ENCODE data around the gene DIPK1A.

DIPK1A gene

GRCh38 chr1:92876351-92876750, 84.9 kb downstream of the DIPK1A start:
- no peak for DNase-seq (ENCODE audit: low read depth)

DNA sequence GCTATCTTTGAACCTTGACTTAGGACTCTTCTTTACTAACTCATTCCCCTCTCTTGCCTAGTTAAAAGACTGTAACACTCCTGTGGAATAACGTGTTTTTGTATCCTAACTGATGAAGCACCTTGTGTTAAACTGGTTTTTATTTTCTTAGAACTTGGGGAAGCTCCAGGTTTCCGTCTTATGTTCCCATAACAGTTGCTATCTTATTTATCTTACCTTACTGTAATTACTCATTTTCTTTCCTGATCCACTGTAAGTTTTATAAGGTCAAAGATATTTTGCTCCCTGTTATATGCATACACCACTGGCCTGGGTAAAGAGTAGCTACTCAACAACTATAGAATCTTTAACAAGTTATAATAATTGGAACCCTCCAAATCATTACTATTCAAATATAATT, 86.3 kb downstream of the DIPK1A start:
- DNase-seq (ENCODE audit: low read depth) = no peak

DNA sequence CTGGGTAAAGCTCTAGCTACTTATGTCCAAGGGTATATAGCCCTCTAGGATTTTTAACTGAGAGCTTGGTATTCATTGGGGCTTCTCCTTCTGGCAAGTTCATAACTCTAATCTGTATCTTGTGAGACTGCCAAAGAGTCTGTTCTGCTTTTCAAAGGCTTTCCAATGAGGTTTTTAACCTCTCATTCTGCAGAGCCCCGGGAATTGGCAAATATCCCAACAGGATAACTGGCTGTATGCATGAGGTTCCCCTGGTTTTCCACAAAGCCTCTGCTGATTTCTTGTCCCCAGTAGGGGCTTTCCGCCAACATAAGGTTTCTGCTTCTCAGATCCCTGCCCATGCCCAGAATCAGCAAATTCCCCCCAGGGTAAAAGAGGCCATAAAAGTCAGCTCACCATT, 88.5 kb downstream of the DIPK1A start:
- no peak for DNase-seq (ENCODE audit: low read depth)

DNA sequence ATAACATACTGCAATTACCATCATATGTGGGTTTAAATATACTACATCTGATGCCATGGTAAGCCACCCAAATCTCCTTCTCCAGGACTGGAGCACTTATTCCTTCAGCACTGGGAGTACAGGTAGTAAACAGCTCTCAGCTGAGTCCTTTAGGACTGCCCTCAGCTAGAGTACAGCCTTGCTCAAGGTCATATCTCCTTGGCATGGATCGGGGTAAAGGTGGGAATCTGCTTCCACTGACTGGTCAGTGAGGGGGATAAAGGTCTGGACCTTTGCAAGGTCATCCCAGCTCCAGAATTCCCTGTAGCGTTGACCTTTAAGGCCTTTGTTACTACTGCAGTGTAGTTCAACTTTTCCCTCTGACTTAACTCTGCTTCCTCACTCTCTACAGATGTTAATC, 90.7 kb downstream of the DIPK1A start:
- no peak for DNase-seq (ENCODE audit: low read depth)

GRCh38 chr1:92864131-92864530, 97.1 kb downstream of the DIPK1A start:
- DNase-seq (ENCODE audit: low read depth) = no peak

DNA sequence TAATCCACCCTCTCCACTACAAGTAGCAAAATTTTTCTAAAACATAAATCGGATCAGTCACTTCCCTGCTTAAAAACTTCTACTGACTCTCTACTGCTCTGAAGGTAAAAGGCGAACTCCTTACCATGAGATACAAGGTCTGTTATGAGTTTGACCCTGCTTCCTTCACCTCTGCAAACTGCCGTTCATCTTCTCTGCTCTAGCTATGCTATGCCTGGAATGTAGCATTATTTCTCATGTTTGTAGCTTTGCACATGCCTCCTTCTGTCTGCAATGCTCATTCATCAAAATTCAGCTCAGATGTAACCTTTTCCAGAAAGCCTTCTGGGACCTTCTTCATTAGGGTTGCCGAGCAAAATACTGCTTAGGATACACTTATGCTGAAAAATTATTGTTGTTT, 98.7 kb downstream of the DIPK1A start:
- no peak for DNase-seq (ENCODE audit: low read depth)

DNA sequence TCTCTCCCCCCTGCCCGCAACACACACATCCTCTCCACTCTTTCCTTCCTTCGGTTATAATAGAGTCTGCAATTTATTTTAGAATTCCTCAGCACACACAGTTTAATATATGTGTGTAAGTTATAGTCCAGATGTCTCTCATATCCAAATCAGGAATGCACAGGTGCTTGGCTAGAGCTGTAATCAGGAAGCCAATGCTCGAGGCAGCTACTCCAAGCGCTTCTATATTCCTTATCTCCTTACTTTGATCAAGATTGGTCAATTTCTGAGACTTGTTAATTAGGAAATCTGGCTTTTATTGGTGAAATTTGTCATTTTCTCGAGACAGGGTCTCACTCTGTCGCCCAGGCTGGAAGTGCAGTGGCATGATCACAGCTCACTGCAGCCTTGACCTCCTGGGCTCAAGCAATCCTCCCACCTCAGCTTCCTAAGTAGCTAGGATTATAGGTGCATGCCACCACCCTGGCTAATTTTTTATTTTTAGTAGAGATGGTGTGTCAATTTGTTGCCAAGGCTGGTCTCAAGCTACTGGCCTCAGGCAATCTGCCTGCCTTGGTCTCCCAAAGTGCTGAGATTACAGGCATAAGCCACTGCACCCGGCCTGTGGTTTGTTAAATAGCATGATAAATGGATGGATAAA, 101.7 kb downstream of the DIPK1A start:
- DNase-seq (ENCODE audit: low read depth) = no peak

DNA sequence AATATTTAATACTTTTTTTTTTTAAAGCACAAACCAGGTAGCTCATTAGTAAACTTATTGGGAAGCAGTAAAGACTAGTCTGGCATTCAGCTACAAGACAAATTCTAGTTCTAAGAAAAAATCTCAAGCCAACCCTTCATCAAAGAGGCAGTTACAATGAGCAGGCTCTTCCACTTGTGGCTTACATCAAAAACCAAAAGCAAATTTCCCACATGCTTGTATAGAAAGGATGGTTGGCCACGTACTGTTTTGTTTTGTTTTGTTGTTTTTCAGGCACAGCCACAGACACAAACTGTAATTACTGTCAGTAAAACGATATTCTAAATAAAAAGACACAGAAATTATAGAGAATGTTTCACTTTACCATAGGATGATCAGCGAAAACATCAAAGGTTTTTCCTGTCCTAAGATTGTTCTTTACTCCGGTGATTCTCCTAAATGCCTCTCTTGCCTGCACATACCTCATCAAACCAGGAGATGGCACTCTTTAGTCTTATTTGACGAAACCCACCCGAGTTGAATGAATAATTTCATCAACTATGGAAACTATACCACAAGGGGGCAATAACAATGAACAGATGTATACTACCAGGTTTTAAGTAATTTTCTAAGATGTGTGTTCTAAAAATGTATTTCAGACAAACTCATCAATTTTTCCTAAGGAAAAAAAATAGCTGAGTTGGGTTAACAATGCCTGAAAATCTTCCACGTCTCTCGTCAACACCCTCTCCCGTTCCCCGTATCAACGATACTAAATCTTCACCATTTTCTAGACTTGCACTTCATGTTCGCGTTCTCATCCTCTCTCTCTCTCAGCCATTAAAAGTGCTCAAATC, 102.5 kb downstream of the DIPK1A start:
- peak; percentile 76 for DNase-seq (ENCODE audit: low read depth)

DNA sequence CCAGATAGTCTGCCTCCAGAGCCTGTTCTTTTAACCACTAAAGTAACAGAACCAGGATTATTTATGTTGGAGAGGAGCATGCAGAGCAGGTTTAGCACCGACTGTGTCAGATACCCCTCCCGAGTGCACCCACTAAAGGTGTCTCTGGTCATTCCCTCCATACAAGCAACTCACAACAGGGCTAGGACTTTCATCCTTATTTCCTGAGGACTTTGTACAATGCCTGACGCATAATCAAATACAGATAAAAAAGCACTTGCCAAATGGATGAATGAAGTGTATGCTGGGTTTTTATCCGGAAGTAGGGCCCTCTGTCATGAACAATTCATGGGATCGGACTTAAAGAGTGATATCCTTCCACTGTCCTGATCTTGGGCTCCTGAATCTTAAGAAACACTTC, 103.4 kb downstream of the DIPK1A start:
- no peak for DNase-seq (ENCODE audit: low read depth)

DNA sequence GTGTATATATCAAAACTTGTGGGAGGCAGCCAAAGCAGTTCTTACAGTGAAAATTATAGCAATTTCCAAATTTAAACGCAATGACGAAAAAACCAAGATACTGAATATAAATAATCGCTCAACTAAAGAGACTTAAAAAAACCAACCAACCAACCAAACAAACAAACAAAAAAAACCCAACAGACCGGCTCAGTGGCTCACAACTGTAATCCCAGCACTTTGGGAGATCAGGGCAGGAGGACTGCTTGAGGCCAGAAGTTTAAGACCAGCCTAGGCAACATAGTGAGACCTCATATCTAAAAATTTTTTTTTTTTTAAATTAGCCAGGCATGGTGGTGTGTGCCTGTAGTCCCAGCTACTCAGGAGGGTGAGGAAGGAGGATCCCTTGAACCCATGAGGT, 106.0 kb downstream of the DIPK1A start:
- DNase-seq (ENCODE audit: low read depth) = no peak

- DNase-seq (ENCODE audit: low read depth) = no peak
Observed at GRCh38 chr1:92854101-92854785, 107.0 kb downstream of the DIPK1A start.

GRCh38 chr1:92853299-92853698, 108.0 kb downstream of the DIPK1A start:
- DNase-seq (ENCODE audit: low read depth) = no peak

- DNase-seq (ENCODE audit: low read depth) = no peak
Observed at GRCh38 chr1:92851729-92852128, 109.5 kb downstream of the DIPK1A start.

DNA sequence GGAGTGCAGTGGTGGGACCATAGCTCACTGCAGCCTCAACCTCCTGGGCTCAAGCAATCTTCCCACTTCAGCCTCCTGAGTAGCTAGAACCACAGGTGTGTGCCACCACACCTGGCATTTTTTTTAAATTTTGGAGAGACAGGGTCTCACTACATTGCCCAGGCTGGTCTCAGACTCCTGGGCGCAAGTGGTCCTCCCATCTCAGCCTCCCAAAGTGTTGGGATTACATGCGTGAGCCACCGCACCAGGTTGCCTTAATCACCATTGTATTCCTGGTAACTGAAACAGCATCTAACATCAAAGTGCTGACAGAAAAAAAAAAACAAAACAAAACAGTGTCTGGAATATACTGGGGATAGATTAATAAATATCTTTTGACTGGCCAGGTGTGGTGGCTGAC, 111.2 kb downstream of the DIPK1A start:
- no peak for DNase-seq (ENCODE audit: low read depth)

DNA sequence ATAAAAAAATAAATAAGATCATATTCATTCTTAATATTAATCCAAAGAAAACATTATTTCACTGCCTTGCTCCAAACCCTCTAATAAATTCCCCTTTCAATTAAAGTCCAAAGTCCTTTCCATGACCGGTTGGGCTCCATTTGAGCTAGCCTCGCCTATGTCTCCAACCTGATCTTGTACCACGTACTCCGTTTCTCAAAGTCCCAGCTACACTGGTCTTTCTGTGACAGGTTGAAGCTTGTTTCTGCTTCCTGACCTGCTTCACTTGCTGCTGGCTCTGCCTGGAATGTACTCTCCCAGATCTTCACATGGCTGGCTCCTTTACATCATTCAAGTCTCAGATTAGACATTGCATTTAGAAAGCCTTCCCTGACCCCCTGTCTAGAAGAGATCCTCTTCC, 113.1 kb downstream of the DIPK1A start:
- DNase-seq (ENCODE audit: low read depth) = no peak

GRCh38 chr1:92845908-92846307, 115.4 kb downstream of the DIPK1A start:
- no peak for DNase-seq (ENCODE audit: low read depth)

DNA sequence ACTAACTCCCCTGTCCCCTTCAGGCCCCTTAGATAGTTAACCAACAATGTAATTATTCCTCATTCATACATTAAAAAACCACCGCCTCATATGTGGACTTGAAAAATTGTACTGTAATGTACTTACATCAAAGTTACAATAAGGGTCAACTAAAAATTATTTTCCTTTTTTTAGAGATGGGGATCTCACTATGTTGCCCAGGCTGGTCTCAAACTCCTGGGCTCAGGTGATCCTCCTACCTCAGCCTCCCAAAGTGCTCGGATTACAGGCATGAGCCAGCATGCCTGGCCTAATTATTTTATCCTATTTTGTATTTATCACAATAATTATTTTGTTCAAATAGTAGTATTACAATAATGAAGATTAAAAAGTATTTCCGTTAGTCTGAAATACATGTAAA, 116.8 kb downstream of the DIPK1A start:
- no peak for DNase-seq (ENCODE audit: low read depth)

DNA sequence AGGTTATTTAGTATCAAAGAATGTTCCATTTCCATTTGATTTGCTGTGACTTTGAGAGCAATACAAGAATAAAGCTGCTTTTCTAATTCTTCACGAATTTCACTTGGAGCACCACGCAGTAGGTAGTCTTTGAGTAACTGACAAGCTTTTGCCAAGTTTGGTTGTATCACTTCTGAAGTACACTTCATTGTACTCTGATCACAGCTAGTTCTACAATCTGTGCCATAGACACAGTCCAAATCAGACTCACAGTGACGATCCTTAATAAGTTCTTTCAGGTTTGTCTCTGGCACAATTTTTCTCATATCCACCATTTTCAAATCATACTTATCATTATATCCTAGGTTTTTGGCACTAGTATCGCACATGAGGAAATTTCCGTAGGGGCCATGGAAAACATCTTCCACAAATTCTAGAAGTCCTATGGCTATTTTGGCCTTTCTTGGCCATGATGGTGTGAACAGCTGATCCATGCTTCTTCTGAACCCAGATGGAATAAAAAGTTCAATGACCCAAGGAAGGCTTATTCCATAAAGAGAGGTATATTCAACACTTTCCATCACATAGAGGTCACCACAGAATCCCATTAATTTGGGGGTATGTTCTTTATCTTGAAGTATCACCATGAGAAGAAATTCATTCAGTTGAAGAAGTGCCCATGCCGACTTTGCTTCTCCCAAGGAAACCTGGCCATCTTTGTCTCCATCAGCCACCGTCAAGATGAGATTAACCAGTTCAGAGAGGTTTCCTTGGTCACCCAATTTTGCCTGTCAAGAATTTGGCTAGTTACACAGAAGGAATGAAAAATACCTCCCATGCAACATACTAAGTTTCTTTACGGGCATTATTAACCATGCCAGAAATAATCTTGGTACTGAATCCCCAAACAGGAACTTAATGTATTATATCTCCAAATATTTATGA, 117.6 kb downstream of the DIPK1A start:
- DNase-seq (ENCODE audit: low read depth) = no peak

- DNase-seq (ENCODE audit: low read depth) = no peak
Observed at GRCh38 chr1:92843046-92843423, 118.2 kb downstream of the DIPK1A start.

DNA sequence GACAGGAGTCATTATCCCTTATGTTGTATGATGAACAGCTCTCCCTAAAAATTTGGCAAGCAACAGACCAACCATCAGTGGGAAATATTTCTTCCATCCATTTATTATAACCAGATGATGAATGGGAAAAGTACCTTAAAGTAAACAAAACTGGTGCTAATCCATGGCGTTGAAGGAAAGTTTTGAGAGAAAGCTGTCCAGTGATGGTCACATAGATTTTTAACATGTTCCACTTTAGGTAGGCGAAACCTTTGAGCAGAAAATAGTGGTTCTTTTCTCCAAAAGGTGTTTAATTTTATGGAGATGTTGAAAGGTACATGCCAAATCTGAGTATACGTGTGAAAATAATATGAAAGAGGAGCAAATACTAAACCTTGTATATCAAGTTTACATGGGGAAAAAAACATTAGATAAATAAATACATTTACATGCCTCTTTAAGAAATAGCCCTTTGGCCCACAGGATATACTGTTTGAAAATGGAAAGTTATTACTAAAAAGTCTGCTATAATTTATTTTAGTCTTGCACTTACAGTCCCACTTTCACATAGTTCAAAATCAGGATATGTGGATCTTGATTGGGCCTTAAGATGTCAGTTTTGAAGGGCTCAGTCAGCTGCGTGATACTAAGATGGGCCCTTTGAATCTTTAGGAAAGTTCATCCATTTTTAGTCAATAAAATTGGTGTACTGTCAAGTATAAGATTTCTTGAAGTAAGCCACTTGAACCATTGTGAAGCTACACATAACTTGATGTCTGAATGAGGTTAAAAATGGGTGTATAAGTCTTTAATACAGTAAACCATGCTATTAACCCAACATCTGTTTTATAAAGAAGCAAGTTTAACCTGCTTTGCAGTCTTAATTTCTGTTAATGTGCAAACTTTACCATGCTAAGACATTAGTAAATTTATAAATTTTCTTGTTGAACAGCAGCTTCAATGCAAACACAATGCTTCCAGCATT, 118.9 kb downstream of the DIPK1A start:
- DNase-seq (ENCODE audit: low read depth) = no peak

DNA sequence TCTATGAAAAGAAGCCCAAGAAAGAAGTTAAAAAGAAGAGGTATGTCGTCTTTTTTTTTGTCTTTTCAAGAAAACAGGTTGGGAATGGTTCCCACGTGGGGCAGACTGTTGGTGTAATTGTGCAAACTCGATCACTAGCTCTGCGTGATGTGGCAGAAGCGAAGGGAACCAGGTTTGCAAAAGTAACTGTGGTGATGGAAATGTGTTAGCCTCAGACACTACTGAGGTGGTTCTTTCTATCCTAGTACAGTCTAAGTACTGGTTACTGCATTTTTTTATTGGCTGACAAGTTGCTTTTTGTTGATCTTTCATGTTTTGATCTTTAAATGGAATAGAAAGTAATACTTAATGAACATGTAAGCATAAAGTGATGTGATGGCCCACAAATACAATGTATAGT, 120.7 kb downstream of the DIPK1A start:
- DNase-seq (ENCODE audit: low read depth) = no peak

All from fibroblast of gingiva (primary cell).